GM13976 (cell line): ENCODE data around the gene SLC35A1.

Source experiments
- DNase-seq: peaks from one replicate; pipeline ENCODE4 v3.0.0; 2012; ENCODE audit warnings: low spot score
- in situ Hi-C: fragments of 300-500 bp; cut with MboI; formaldehyde crosslinking; loops from one replicate; pipeline ENCODE4 v1.12.0; 2022; ENCODE audit warnings: low sequenced_read_pairs, mixed read lengths, inconsistent platforms; ENCODE audit not compliant: unreplicated experiment
- TF ChIP-seq, protein P1 (sequence below): IDR thresholded peaks from 2 replicates; pipeline ENCODE4 v1.5.1; 2012; ENCODE audit warnings: borderline replicate concordance, mild to moderate bottlenecking; ENCODE audit not compliant: insufficient read depth; ENCODE audit errors: extremely low read depth, missing control alignments, control extremely low read depth

The SLC35A1 gene, protein sequence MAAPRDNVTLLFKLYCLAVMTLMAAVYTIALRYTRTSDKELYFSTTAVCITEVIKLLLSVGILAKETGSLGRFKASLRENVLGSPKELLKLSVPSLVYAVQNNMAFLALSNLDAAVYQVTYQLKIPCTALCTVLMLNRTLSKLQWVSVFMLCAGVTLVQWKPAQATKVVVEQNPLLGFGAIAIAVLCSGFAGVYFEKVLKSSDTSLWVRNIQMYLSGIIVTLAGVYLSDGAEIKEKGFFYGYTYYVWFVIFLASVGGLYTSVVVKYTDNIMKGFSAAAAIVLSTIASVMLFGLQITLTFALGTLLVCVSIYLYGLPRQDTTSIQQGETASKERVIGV

DNA sequence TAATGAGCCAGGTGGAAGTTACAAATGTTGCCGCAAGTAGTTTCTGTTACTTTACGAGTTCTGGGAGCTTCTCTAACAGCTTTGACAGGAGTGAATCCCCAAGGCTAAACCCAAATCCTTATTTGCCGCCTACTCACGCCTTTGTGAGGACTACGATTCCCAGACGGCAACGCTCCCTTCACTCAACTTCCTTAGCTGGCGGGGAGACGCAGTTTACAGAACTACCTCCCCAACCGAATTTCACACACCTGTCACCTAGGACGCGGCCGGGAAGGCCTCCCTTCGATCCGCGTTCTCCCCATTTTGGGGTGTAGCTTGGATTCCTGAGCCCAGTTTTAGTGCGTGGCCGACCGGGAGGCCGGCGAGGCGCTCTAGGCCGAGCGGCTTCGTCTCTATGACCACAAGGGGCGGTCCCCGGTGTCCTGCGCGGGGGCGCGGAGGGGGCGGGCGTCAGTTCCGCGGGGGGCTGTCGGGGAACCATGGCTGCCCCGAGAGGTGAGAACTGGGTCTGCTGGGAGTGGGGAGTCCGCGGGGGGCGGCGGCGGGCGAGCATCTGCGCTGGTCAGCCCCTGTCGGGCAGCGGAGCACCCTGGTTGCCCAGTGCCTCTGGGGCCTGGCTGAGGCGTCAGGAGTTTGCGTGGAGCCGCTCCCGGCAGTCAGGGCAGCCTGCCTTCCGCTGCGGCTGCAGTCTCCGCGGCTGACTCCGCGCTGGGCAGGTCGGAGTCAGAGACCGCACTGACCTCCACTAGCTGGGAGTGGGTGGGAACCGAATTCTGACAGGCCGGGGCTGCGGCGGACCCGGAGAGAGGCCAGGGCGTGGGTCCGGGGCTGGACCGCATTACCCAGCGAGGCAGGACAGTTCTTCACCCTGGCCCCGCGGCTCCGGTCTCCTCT is at the start of gene SLC35A1:
SLC35A1 (plus strand) TSS at position 450 of the 894 bp plus-strand sequence; CDS start at position 480, 30 bp downstream.
- TF ChIP-seq, protein P1, sequence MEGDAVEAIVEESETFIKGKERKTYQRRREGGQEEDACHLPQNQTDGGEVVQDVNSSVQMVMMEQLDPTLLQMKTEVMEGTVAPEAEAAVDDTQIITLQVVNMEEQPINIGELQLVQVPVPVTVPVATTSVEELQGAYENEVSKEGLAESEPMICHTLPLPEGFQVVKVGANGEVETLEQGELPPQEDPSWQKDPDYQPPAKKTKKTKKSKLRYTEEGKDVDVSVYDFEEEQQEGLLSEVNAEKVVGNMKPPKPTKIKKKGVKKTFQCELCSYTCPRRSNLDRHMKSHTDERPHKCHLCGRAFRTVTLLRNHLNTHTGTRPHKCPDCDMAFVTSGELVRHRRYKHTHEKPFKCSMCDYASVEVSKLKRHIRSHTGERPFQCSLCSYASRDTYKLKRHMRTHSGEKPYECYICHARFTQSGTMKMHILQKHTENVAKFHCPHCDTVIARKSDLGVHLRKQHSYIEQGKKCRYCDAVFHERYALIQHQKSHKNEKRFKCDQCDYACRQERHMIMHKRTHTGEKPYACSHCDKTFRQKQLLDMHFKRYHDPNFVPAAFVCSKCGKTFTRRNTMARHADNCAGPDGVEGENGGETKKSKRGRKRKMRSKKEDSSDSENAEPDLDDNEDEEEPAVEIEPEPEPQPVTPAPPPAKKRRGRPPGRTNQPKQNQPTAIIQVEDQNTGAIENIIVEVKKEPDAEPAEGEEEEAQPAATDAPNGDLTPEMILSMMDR: no peak
- in situ Hi-C loops: no loop called here
- DNase-seq: peak; percentile 91

DNA sequence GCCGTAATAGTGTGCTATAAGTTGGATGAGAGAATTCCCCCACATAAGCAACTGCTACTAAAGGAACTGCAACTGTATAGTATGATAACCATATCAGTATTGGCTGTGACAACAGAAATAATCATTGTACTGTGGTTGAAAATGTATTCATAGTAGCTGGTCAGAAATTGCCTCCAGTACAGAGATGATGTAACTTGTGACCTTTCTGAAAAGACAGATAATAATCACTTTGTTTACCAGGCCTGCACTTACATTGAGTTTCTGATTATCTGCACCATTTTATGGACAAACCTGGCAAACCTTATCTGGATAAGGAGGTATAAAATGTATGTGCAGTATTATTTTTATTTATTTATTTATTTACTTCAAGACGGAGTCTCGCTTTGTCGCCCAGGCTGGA is 46.0 kb upstream of the SLC35A1 start:
- in situ Hi-C loops: no loop called here
- no peak for DNase-seq
- TF ChIP-seq, protein P1: no peak

DNA sequence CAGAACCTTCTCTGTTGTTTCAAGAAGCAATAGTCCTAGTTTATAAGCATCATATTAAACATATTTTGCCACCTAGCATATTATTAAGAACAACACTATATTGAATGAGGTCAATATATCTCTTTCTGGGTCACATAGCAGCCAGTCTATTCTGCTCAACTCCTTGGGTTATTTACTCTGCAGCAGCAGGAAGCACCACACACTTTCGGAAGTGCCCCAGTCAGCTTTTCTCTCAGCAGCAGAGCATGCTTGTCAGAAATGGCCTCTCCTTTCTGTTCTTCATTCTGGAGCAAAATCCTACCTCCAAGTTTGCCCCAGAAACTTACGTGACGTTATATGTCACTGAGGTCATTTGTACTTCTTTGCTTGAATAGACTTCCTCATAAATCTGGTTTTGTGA is 42.3 kb upstream of the SLC35A1 start:
- in situ Hi-C loops: no loop called here
- no peak for DNase-seq
- TF ChIP-seq, protein P1: no peak

DNA sequence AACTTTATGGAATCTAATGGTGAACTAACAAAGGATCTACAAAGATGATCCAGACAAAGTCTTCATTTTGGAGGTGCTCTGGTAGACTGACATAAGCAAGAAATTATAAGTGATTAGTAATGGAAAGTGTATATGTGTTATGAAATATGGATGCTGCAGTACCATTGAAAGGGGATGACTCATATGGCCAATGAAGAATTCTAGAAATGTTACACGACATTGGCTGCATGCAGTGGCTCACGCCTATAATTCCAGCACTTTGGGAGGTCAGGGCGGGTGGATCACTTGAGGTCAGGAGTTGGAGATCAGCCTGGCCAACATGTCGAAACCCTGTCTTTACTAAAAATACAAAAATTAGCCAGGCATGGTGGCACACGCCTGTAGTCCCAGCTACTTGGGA is 41.5 kb upstream of the SLC35A1 start:
- in situ Hi-C loops: no loop called here
- DNase-seq: no peak

DNA sequence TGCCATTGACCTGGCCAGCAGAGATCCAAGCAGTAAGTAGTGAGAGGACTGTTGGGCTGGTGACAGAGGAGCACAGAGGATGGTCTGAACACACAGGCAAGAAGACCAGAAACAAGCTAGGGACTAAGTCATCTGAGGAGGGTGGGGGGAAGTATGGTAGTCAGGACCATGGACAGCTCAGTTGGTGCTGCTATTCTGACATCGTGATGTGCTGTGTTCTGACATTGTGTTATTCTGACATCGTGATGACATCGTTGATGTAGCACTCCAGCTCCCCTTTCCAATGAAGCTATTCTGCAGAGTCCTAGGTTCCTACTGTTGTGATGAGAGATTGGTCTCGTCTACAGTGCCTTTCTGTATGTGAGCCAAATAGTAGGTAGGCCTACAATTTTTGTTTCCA is 36.3 kb upstream of the SLC35A1 start:
- TF ChIP-seq, protein P1: no peak
- DNase-seq: peak; percentile 52
- in situ Hi-C loops: no loop called here

More for the DNA sequence above, 41.5 kb upstream of the SLC35A1 start:
- TF ChIP-seq, protein P1: no peak

DNA sequence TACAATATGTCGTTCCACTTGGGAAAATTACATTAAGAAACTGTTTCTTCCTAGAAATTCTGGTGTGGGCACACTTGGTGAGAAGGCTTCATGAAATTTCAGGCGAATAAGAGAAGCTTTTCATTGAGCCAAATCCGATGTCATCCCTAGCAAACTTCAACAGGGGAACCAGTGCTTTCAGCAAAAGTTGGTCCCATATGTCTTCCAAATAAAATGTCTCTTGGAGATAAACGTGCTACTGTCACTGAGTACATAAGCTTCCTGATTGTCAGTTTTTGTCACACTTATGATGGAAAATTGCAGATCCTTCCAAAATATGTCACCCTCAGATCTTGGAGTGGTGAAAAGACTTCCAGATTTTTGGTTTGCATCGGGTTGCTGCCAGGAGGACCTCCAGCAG is 31.1 kb upstream of the SLC35A1 start:
- in situ Hi-C loops: no loop called here
- DNase-seq: no peak
- TF ChIP-seq, protein P1: no peak
